NCI-H345 treated with DMSO at 0.1 percent for 48 hours (cell line): ENCODE results near the gene CD2AP.

Experiments
- DNase-seq: peaks from one replicate; lab custom pipeline; 2025; ENCODE audit not compliant: unreplicated experiment; lab: John Stamatoyannopoulos, UW

The CD2AP gene

DNA sequence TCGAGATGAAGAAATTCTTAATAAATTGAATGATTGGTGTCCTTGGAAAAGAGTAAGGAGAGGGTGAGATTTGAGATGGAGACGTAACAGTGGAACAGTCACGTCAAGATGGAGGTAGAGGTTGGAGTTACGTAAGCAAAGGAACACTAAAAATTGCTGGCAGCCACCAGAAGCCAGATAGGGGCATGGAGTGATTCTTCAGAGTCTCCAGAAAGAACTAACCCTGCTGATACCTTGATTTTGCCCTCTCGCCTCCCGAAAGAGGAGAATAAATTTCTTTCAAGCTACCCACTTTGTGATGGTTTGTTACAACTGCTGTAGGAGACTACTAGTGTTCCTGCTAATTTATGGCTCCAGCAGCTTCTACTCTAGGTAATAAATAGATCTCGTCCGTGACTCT lies 17.6 kb downstream of the CD2AP start:
- DNase-seq, result no peak

DNA sequence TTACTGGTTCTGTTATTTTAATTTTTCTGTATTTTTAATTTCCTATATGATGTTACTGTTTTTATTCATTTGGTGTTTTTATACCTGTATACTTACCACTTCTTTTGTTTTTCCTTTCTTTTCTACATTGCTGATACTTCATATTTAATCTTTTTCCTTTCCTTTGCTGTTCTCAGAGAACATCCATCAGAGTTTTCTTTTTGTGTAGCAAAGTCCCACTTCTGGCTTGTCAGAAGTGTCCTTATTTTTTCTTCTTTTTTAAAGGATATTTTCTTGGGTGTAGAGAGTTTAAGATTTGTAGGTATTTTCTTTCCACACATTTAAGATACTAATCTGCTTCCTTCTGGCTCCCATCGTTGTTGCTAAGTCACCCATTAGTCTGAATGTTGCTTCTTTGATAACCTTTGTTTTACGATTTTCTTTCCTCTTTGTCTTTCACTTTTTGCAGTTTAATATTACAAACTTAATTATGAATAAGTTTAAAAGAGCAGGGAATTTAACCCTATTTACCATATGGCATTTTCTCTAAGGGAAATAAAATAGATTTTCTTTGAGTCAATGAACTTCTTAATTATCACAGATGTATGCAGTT lies 18.5 kb downstream of the CD2AP start:
- no peak for DNase-seq

DNA sequence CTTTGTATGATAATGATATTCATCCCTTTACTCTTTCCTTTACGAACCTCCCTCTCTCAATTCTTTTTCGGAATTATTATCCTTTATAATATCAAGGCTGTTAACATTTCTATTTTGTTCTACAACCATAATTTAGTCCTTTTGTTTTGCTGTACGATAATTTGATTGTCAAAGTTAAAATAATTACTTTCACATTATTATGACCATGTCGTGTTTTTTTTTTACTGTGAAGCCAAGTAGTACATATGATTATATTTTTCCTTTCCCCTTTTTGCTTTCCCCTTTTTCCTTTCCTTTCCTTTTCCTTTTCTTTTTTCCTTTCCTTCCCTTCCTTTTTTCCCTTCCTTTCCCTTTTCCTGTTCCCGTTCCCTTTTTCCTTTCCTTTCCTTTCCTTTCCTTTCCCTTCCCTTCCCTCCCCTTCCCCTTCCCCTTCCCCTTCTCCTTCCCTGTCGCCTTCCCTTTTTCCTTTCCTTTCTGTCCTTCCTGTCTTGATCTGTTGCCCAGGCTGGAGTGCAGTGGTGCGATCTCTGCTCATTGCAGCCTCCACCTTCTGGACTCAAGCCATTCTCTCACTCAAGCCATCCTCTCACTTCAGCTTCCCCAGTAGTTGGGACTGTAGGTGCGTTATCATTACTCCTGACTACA lies 19.5 kb downstream of the CD2AP start:
- no peak for DNase-seq

DNA sequence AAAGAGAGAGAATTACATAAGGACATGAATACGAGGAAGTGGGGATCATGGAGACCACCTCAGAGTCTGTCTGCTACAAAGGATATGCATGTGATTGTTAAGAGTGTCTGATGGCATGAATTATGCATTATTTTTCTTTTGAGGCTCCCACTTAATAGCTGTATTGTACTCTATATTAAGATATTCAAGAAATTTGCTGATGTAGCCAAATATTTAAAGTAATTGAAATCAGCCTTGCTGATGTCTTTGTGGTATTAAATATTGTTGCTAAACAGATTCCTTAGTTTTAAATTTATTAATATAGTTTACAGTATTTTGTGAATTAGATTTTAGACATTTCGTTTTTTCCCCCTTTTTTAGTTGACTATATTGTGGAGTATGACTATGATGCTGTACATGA lies 25.3 kb downstream of the CD2AP start:
- DNase-seq, result no peak

DNA sequence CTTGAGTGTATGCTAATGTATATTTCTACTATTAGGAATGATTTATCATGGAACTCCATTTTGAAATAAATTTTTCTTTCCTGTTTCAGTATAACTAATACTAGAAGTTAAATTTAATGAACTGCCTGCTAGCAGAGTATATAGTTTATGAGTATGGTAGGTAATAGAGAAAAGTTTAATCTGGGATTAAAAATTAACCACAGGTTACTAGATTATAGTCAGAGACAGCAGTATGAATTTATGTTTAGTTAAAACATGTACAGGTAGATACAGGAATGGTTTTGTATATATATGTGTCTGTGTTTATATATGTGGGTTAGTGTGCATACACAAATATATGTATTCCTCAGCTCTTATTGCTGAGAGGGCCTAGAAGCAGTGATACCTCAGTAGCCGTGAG lies 32.3 kb downstream of the CD2AP start:
- no peak for DNase-seq

DNA sequence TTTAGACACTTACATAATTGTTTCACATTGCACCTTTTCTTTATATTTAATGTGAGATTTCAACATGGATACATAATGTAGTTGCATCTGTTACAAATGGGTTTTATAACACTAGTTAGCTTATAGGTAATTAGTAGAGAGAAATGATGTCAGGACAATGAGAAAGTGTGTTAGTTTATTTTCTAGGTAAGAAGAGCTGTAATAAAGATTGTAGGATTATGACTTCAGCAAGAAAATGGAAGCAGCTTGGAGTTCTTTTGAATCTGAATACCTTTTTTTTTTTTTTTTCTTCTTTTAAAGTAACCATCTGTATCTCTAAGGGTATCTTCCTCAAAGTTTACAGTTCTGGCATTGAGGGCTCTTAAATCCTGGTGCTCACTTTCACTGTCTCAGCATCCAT lies 35.3 kb downstream of the CD2AP start:
- no peak for DNase-seq

DNA sequence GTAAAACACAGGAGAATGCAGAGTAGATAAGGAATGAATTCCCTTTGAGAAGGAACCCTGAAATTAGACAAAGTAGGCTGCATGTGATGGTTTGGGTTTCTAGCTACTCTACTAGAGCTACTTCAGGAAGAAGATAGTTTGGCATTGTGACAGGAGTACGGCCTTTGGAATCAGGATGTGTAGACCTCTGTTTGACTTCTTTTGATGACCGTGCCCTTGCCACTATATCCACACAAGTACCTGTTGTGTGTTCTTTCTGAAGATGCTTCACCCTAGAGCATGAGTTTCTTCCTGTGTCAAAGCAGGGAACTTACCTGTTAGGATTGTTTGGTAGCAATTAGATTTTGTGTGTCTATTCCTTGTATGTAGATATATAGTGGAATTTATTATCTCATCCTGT lies 41.7 kb downstream of the CD2AP start:
- no peak for DNase-seq

DNA sequence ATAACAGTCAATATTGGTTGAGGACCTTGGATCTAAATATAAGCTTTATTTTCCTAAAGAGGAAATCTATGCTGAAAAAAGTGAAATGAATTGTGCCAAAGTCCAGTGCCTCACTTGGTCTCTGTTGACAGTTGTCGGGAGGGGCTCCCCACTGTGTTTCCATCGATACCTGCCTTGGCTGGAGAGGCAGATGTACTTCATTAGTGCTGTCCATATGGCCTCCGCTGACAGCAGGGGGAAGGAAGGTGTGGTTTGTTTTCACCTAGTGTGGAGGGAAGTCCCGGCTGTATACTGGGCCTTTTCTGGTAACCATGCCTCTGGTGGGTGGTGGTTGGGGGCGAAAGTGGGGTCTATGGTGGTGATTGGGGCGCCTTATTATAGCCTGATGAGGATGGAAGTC lies 42.7 kb downstream of the CD2AP start:
- DNase-seq, result no peak

DNA sequence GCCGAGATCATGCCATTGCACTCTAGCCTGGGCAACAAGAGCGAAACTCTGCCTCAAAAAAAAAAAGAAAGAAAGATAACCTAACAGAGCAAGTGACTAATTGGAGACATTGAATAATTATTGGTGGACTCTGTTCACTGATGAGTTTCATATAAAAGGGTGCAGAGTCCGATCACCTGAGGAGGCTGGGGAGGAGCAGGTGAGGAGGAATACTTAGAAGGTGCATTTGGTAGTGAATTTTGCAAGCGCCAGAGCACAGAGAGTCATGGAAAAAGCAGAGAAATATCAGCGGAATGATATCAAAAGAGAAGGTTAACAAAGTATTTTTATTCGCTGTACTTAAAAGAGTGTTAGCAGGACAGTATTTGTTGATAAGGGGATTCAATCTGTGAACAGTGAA lies 44.4 kb downstream of the CD2AP start:
- no peak for DNase-seq

DNA sequence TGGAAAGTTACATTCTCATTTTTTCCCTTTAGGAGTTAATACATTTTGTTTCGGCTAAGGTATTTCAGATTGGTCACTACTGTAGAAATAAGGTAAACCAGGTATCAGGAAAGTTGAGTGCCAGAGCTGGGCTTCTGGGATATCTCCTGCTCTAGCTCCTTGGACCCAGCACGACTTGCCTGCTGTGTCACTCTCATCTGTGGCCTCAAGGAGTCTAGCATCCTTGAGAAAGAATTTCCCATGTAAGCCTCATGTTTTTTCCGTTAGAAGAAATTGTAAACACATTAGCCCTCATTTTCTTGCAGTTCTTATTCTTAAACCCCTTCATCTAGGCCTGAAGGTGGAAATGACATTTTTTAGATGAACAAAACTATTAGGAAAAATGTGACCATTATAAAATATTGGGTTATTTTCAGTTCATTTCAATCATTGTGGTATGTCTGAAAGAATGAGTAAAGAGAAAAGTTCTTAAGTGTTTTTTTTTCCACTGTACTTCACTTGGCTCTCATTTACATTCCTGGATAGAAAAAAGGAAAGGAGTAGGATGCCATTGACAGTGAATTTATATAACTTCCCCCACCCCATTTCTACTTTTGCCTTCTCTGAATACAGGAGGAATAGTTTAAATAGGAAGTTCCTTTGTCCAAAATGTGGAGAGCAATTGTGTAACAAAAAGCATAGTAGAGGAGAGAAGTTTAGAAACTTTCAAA lies 46.7 kb downstream of the CD2AP start:
- DNase-seq, result no peak

DNA sequence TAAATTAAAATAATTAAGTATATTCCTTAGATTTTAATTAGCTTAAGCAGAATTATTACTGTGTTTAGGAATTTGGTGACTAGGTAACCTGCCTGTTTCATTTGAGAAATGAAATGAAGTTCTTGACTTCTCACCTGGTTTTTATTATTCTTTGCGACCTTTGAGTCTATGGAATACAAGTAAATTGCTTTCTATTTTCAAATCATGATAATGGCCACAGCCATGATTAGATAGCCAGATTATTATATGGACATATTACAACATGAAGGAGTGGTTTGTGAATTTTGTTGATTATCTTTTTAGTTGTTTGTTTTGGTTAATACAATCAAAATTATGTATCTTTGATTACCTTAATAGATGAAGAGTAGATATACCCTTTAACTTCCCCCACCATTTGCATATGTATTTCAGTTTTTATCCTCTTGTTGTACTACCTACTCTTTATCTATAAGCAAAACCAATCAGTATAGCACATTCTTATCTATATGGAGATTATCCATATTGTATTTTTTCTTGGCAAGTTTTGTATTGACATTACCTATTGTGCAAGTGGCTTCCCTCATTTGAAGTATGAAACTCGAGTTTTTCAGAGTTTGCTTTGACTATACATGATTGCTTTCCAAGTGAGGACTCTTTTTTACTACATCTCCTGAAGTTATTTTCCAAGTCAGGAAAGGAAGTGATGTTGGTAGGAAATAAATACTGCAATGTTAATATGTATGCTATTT lies 47.9 kb downstream of the CD2AP start:
- DNase-seq, result no peak

DNA sequence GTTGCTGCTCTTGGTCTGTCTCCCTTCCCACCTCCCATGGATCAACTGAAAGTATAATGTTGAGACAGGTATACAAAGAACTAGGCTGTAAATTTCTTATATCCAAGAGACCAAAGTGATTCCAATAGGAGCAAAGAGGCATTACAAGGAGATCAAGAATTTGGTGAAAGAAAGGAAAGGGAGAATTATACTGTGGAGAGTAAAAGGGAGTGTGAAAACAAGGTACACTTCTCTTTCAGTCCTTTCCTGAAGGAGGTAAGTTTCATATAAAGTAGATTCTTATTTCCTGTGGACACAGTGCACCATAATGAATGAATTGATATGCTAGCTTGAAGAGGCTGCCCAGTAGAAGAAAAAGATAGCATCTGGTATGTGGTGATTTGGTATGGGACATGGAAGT lies 49.7 kb downstream of the CD2AP start:
- DNase-seq, result no peak

DNA sequence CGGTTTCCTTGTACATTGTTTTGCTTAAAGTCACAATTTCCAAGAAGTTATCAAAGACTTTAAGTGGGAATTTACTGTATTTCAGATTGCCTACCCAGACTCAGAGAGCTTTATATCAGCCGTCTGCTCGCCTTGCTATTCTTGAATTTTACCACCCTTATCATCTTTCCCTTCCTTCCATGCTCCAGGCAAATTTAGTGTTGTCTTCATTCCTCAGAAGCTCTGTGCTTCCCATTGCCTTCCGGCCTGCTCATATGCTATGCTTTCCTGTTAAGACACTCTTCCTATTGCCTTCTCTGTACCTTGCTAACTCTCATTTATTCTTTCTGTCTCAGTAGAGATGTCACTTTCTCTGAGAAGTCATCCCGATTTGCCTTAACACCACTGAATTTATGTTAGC lies 52.1 kb downstream of the CD2AP start:
- DNase-seq, result no peak

DNA sequence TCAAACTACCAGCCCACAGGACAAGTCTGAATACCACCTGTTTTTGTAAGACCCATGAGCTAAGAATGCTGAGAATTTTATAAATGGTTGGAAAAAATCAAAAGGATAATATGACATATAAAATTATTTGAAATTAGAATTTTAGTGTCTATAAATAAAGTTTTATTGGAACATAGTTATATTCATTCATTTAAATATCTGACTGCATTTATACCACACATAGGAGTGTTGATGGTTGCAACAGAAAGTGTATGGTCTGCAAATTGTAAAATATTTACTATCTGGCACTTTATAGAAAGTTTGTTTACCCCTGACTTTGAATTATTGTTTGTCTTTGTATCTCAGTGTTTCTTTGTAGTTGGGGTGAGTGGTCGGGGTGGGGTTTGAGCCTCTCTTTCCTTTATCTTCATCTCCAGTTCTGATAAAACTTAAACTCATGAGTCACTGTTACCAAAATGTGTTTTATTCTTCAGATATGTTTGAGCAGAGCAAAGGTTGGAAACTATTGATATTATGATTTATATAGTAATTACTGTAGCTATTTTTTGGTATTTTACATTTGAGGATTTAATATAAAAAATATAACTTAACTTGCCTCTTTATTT lies 55.5 kb downstream of the CD2AP start:
- no peak for DNase-seq

DNA sequence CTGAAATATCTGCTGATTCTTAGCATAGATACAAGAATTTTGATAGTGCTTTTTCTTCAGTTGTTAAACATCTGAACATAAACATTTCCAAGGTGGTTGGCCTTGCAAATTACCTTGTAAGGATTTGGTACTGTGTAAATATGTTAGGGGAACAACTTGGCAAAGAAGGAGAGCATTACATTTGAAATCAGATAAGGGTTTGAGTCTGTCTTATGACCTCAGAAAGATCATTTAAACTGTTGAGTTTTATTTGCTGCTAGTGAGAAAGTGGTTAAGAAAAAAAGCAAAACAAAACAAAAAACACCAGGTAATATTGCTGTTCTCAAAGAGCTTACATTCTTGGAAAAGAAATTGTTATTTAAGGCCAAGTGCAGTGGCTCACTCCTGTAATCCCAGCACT lies 56.5 kb downstream of the CD2AP start:
- DNase-seq, result no peak

DNA sequence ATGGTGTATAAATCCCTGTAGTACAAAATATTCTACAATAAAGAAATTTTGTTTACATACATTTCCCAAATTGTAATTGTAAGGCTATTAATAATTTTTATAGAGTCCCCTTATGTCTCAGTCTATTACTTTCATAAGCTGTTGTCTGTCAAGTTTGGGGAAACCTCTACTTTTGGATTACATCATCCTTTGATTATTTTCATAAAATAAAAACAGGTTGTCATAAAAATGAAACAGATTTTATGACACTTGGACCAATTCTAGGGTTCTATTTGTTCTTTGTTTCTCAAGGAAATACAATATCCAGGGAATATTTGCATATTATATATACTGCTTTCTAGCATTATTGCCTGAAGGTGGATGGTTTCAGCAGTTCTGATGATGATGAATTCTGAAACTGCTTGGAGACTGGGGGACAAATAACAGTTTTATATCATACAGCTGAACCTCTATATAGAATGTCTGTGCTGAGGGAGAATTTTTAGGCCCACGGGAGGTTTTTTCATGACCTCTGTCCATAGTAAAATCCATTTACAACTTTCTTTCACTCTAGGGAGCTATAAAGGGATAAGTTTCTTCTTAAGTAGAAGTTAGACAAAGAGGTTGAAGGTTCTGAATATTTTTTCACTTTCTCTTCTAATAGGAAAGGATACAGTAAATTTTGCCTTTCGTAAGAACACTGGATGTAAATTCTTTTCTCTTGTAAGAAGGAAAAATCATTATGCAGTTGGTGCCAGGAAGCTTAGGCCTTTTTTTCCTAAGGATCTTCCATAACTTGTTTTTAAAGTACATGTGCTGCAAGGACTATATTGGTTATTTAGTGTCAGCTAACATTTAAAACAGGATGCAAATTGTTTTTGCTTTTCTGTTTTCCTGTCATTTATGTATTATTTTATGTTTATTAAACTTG lies 58.0 kb downstream of the CD2AP start:
- DNase-seq, result no peak

DNA sequence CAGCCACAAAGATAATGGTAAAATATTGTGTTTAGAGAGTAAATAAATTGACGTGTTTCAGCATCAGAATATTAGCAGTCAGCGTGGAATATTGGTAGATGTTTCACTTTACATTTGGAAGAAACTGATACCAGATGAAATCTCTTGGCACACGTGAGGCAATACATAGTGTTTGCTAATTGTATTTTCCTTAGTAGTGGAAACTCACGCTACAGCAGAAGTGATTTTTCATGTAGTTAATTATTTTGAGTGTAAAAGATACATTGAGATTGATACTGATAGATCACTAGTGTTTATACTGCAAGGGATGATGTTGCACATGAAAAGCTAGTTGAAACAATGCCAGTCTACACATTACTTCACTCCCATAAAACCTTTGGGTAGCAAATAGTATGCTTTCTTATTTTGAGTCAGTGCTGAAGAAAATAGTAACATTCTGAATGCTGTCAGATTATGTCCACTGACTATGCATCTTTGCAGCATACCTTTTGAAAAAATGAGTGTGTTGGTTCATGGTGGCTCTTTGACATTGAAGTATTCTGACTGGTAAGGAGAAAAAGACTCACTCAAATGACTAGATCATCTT lies 59.3 kb downstream of the CD2AP start:
- DNase-seq, result no peak

DNA sequence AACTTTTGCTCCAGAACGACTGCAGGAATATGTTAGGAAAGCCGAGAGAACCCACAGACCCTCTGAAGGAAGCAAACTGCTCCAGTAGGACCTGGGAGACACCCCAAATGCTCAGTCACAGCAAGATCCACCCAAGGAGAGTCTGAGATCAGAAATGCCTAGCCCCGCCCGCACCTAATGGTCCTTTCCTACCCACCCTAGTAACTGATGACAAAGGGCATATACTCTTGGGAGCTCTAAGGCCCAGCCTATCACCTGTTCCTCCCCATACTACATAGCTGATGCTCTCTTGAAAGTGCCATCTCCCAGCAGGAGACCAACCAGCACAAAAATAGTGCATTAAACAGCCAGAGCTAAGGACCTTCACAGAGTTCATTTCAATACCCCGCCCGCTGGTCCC lies 67.6 kb downstream of the CD2AP start:
- no peak for DNase-seq

DNA sequence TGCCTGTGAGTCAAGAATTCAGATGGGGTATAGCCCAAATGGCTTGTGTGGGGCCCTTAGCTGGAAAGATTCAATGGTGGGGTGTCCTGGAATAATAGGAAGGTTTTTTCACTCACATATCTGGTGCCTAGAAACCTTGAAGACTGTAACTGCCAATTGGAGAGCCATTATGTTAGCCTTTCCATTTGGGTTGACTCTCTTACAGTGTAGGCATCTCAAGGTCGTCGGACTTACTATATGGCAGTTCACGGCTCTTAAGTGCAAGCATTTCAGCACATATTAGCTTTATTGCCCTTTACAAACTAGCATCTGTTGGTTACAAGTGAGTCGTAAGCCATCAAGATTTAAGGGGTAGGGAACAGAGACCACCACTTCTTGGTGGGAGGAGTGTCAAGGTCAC lies 74.1 kb downstream of the CD2AP start:
- DNase-seq, result no peak

DNA sequence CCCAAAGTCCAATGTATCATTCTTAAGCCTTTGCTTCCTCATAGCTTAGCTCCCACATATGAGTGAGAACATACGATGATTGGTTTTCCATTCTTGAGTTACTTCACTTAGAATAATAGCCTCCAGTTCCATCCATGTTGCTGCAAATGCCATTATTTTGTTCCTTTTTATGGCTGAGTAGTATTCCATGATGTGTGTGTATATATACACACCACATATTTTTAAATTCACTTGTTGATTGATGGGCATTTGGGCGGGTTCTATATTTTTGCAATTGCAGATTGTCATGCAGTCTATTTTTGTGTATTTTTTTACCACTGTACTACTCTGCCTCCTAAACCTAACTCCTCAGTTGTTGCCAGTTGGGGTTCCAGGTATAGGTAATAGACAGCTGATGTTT lies 74.7 kb downstream of the CD2AP start:
- no peak for DNase-seq
